Endothelial cell of umbilical vein (primary cell): ENCODE data around the gene SCLT1. TPM values are rescaled to one million over a fixed set of nuclear protein-coding genes. Genes with fewer than 3 reads are reported as not detected.

Source experiments
- BruUV-seq: library from RNA; stranded (reverse); fragments of 400-500 nt; replicated peaks from 2 replicates; lab custom pipeline; 2021; lab: Mats Ljungman, UMichigan
- CTCF ChIA-PET: fragments of 300-600, 350-600 bp; sonication (Branson Sonifier 250); formaldehyde crosslinking; loops from one replicate; lab custom pipeline; 2021; ENCODE audit warnings: antibody characterized with exemption, inconsistent platforms; lab: Charles Lee
- POLR2A ChIA-PET: fragments of 300-600, 350-600 bp; sonication (Branson Sonifier 250); formaldehyde crosslinking; loops from one replicate; lab custom pipeline; 2021; ENCODE audit warnings: antibody characterized with exemption, inconsistent platforms; lab: Charles Lee
- DNase-seq: peaks from one replicate; pipeline ENCODE4 v3.0.0-alpha.2; 2011; ENCODE audit warnings: low read depth, low spot score
- FAIRE-seq: peaks from 2 replicates; lab custom pipeline; 2011; peaks lifted over from hg19 to GRCh38; lab: Jason Lieb, UNC
- H2AFZ ChIP-seq: 2 replicates; pipeline ENCODE4 v1.6.0; 2012; ENCODE audit warnings: low read depth, low read length, control low read depth, inconsistent platforms
- H3K27ac ChIP-seq: 2 replicates; pipeline ENCODE4 v1.5.1; 2011; ENCODE audit warnings: low read depth, mild to moderate bottlenecking, control low read depth, low read length, moderate library complexity; ENCODE audit not compliant: insufficient read depth
- H3K27me3 ChIP-seq, 2 experiments: 2 replicates each; pipeline versions ENCODE4 v1.6.0 to v1.6.1; 2011; ENCODE audit warnings: low read length in 2 of 2, mixed read lengths in 1 of 2; ENCODE audit not compliant: control insufficient read depth in 2 of 2, insufficient read depth in 2 of 2
- H3K36me3 ChIP-seq, 2 experiments: 2 replicates in 1 of 2; 3 replicates in 1 of 2; pipeline ENCODE4 v1.5.1; 2011; ENCODE audit warnings: low read length in 2 of 2, mild to moderate bottlenecking in 1 of 2, moderate library complexity in 1 of 2; ENCODE audit not compliant: control insufficient read depth in 2 of 2, insufficient read depth in 2 of 2; ENCODE audit errors: extremely low read depth in 1 of 2
- H3K4me1 ChIP-seq: 3 replicates; pipeline ENCODE4 v1.5.1; 2011; ENCODE audit warnings: mild to moderate bottlenecking, low read length; ENCODE audit not compliant: control insufficient read depth, insufficient read depth; ENCODE audit errors: extremely low read depth
- H3K4me2 ChIP-seq: 2 replicates; pipeline ENCODE4 v1.6.1; 2011; ENCODE audit warnings: low read length, control low read depth, mixed read lengths; ENCODE audit not compliant: insufficient read depth
- H3K4me3 ChIP-seq, 3 experiments: fragments of 200-600 bp in 1 of 3; sonication (generic), shearing (Covaris generic) in 1 of 3; replicated peaks in 1 of 3; 2 replicates each; pipeline ENCODE4 v1.5.1; 2011 to 2016; ENCODE audit warnings: control low read depth in 3 of 3, low read length in 3 of 3, mild to moderate bottlenecking in 2 of 3, inconsistent platforms in 1 of 3, low read depth in 1 of 3, moderate library complexity in 1 of 3; ENCODE audit not compliant: insufficient read depth in 1 of 3
- H3K79me2 ChIP-seq: 2 replicates; pipeline ENCODE4 v1.6.0; 2012; ENCODE audit warnings: low read length, inconsistent platforms; ENCODE audit not compliant: control insufficient read depth, insufficient read depth
- H3K9ac ChIP-seq: replicated peaks from 2 replicates; pipeline ENCODE3; 2011; ENCODE audit warnings: low read length, control low read depth; ENCODE audit not compliant: insufficient read depth; ENCODE audit errors: extremely low read depth
- H3K9me1 ChIP-seq: replicated peaks from 3 replicates; pipeline ENCODE4 v1.6.0; 2011; ENCODE audit warnings: mild to moderate bottlenecking, low read length; ENCODE audit not compliant: control insufficient read depth, insufficient read depth; ENCODE audit errors: extremely low read depth
- H3K9me3 ChIP-seq: replicated peaks from 2 replicates; pipeline ENCODE4 v1.5.1; 2012; ENCODE audit warnings: low read length, inconsistent platforms; ENCODE audit not compliant: control insufficient read depth, insufficient read depth
- H4K20me1 ChIP-seq: replicated peaks from 2 replicates; pipeline ENCODE3; 2011; ENCODE audit warnings: mild to moderate bottlenecking, low read length; ENCODE audit not compliant: control insufficient read depth, insufficient read depth; ENCODE audit errors: extremely low read depth
- CTCF ChIP-seq, 2 donors: IDR thresholded peaks; 1 replicate in 1 of 2; 2 replicates in 1 of 2; pipeline ENCODE4 v1.5.1; 2011; ENCODE audit warnings: low read length in 2 of 2, mild to moderate bottlenecking in 2 of 2, moderate library complexity in 2 of 2, control low read depth in 1 of 2, inconsistent platforms in 1 of 2, low read depth in 1 of 2; ENCODE audit not compliant: insufficient read depth in 1 of 2; ENCODE audit errors: extremely low read depth in 1 of 2
- FOS ChIP-seq: IDR thresholded peaks from 2 replicates; pipeline ENCODE4 v1.6.1; 2011; ENCODE audit warnings: mild to moderate bottlenecking, low read length, moderate library complexity, borderline replicate concordance; ENCODE audit not compliant: insufficient read depth
- GATA2 ChIP-seq: IDR thresholded peaks from 2 replicates; pipeline ENCODE4 v1.7.0; 2011; ENCODE audit warnings: low read depth, mild to moderate bottlenecking, moderate library complexity, mixed read lengths, low read length; ENCODE audit not compliant: insufficient read length, insufficient read depth
- JUN ChIP-seq: IDR thresholded peaks from 2 replicates; pipeline ENCODE4 v1.6.1; 2011; ENCODE audit warnings: borderline replicate concordance, low read depth; ENCODE audit not compliant: insufficient read length, insufficient read depth
- MAX ChIP-seq: IDR thresholded peaks from 2 replicates; pipeline ENCODE4 v1.6.1; 2011; ENCODE audit not compliant: insufficient read depth, insufficient read length
- MYC ChIP-seq: IDR thresholded peaks from one replicate; pipeline ENCODE4 v1.6.1; 2011; ENCODE audit warnings: mild to moderate bottlenecking, low read depth, low read length
- POLR2A ChIP-seq: IDR thresholded peaks from 2 replicates; pipeline ENCODE4 v1.6.1; 2012; ENCODE audit warnings: low read depth, mild to moderate bottlenecking, control low read depth, low read length
- dilution Hi-C: fragments of 300-500 bp; cut with MboI; formaldehyde crosslinking; loops from one replicate; pipeline ENCODE4 v1.15.0; 2019; ENCODE audit warnings: low sequenced_read_pairs; ENCODE audit not compliant: extremely low pct_ligation_motif_present
- intact Hi-C: fragments of 100-400 bp; cut with micrococcal nuclease; formaldehyde crosslinking; loops from one replicate; pipeline ENCODE4 v1.10.0; 2022
- polyA plus RNA-seq, 4 experiments: library from polyadenylated mRNA; depleted of rRNA in 3 of 4; stranded (reverse) in 3 of 4; unstranded in 1 of 4; fragments of >200 nt; gene quantifications; 2 replicates each; pipeline versions ENCODE4 v1.2.1 to v1.2.3, GENCODE V29; 2011 to 2012; ENCODE audit warnings: missing spikeins in 1 of 4
- total RNA-seq: library from RNA; stranded (reverse); gene quantifications from 2 replicates; pipeline ENCODE4 v1.2.3, GENCODE V29; 2021

SCLT1 gene
- total and polyA plus RNA-seq, 2 donors (not counting 3 experiments of a cell fraction or from before 2014, with no cell fraction given), result 3.2 to 14.0 TPM

GRCh38 chr4:128942607-128943006 lies 150.7 kb downstream of the SCLT1 start:
- H4K20me1 ChIP-seq, result no peaks in the 10 kb centered on the region
- H3K27ac ChIP-seq, result no peak overlapping the region
- no peaks in the 10 kb centered on the region for H3K79me2 ChIP-seq
- H3K4me2 ChIP-seq, result no peak overlapping the region
- no peaks in the 10 kb centered on the region for H3K9me3 ChIP-seq
- no peaks in the 10 kb centered on the region for H3K4me1 ChIP-seq
- CTCF ChIA-PET, result no interaction called here
- intact Hi-C loops (no loop called here), dilution Hi-C loops (no loop called here)
- FAIRE-seq (no peak), DNase-seq (no peak)
- no peaks in the 10 kb centered on the region for H3K9me1 ChIP-seq
- H3K9ac ChIP-seq, result no peak overlapping the region
- H3K36me3 ChIP-seq, result peaks cover 0 to 5% of the 10 kb centered on the region in 2 experiments
- no peaks in the 10 kb centered on the region for H3K27me3 ChIP-seq
- POLR2A ChIA-PET, result no interaction called here
- no peak for TF ChIP-seq FOS
- no peak for TF ChIP-seq MYC
- TF ChIP-seq GATA2, result no peak
- TF ChIP-seq JUN, result no peak
- no peak for TF ChIP-seq CTCF (IDR thresholded peaks at IDR 0.05; ENCODE audit: extremely low read depth in 1 of 2, insufficient read depth in 1 of 2, low read depth in 1 of 2, low read length in 2 of 2)
- H2AFZ ChIP-seq, result no peak overlapping the region
- H3K4me3 ChIP-seq, result no peak overlapping the region
- no TSS peak for BruUV-seq

- no peak overlapping the region for H3K4me3 ChIP-seq
- no TSS peak for BruUV-seq
- no peaks in the 10 kb centered on the region for H3K27me3 ChIP-seq
- H3K4me2 ChIP-seq, result no peak overlapping the region
- POLR2A ChIA-PET, result no interaction called here
- no peaks in the 10 kb centered on the region for H3K9me3 ChIP-seq
- H3K9ac ChIP-seq, result no peak overlapping the region
- H3K4me1 ChIP-seq, result no peaks in the 10 kb centered on the region
- H3K36me3 ChIP-seq, result peaks cover 0 to 5% of the 10 kb centered on the region in 2 experiments
- CTCF ChIA-PET, result no interaction called here
- no peak overlapping the region for H3K27ac ChIP-seq
- H4K20me1 ChIP-seq, result no peaks in the 10 kb centered on the region
- intact Hi-C loops (no loop called here), dilution Hi-C loops (no loop called here)
- no peak for TF ChIP-seq POLR2A
- TF ChIP-seq JUN, result no peak
- TF ChIP-seq CTCF (IDR thresholded peaks at IDR 0.05; ENCODE audit: extremely low read depth in 1 of 2, insufficient read depth in 1 of 2, low read depth in 1 of 2, low read length in 2 of 2), result no peak
- no peak for TF ChIP-seq MYC
- TF ChIP-seq MAX, result no peak
- TF ChIP-seq FOS, result no peak
- TF ChIP-seq GATA2, result no peak
- FAIRE-seq (no peak), DNase-seq (no peak)
- H3K79me2 ChIP-seq, result no peaks in the 10 kb centered on the region
- no peak overlapping the region for H2AFZ ChIP-seq
- no peaks in the 10 kb centered on the region for H3K9me1 ChIP-seq
Observed at GRCh38 chr4:128940971-128941370, 152.4 kb downstream of the SCLT1 start.
